Thoracic aorta (tissue), 2 donors: ENCODE data around the gene TNS3. TPM values are rescaled to one million over a fixed set of nuclear protein-coding genes. Genes with fewer than 3 reads are reported as not detected.

Source experiments
- ATAC-seq: fragments of 150-250 bp; one replicate; pipeline ENCODE4 v1.8.0; 2017; ENCODE audit warnings: low read depth; ENCODE audit not compliant: insufficient number of reproducible peaks, low FRiP score
- DNase-seq: peaks from one replicate; pipeline ENCODE4 v3.0.0-alpha.2; 2020; ENCODE audit warnings: low spot score
- H3K27ac ChIP-seq, 2 donors: fragments of 200-600 bp; sonication (generic); 1 replicate in 1 of 2; 2 replicates in 1 of 2; pipeline ENCODE4 v1.5.1; 2016; ENCODE audit warnings: mild to moderate bottlenecking in 2 of 2, moderate library complexity in 2 of 2
- H3K27me3 ChIP-seq: fragments of 200-600 bp; sonication (generic); replicated peaks from 2 replicates; pipeline ENCODE4 v1.6.0; 2016; ENCODE audit warnings: mild to moderate bottlenecking; ENCODE audit not compliant: insufficient read depth
- H3K36me3 ChIP-seq: fragments of 200-600 bp; sonication (generic); one replicate; pipeline ENCODE4 v1.5.1; 2016
- H3K4me1 ChIP-seq, 2 donors: fragments of 200-600 bp; sonication (generic); 1 replicate in 1 of 2; 2 replicates in 1 of 2; pipeline versions ENCODE4 v1.5.1 to v1.6.0; 2016; ENCODE audit warnings: low read depth in 2 of 2, mild to moderate bottlenecking in 1 of 2; ENCODE audit not compliant: control insufficient read depth in 1 of 2
- H3K4me3 ChIP-seq: fragments of 200-600 bp; sonication (generic); 2 replicates; pipeline ENCODE4 v1.5.1; 2016; ENCODE audit warnings: mild to moderate bottlenecking
- H3K9me3 ChIP-seq: fragments of 200-600 bp; sonication (generic); 2 replicates; pipeline ENCODE4 v1.5.1; 2016
- CTCF ChIP-seq: fragments of 200-600 bp; sonication (generic); IDR thresholded peaks from one replicate; pipeline ENCODE4 v1.5.1; 2019; ENCODE audit warnings: antibody characterized with exemption
- total RNA-seq, 2 donors: library from RNA; depleted of rRNA; stranded (reverse); fragments of >200 nt; gene quantifications; one replicate each; pipeline versions ENCODE4 v1.1.0 to v1.2.3, GENCODE V29; 2016

TNS3 gene
- total RNA-seq, 2 donors from 2014 or later: 138 to 151 TPM

DNA sequence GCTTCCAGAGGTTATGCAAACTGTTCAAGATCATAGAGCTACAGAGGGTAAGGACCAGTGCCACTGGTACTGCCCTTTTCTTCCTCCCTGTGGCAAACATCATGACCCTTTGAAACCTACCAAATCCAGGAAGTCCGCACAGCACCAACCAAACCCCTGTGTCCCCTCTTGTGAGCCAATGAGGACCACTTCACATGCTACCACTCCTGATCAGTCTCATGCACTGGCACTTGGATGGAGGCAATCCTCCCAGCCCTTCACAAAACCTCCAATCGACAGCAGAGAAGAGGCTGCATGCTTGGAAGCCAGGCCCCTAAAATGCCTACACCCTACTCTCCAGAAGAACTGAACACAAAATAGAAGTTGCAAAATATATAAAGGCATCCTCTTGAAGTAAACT is 248.0 kb downstream of the TNS3 start:
- Histone ChIP-seq H3K9me3 (no peaks in the 10 kb centered on the region), H3K4me1 (peaks cover 8 to 49% of the 10 kb centered on the region in 2 donors)
- DNase-seq: no peak

GRCh38 chr7:47333554-47333887 is 248.4 kb downstream of the TNS3 start:
- no peak for DNase-seq
- H3K9me3 ChIP-seq: no peaks in the 10 kb centered on the region
- H3K27me3 ChIP-seq: no peaks in the 10 kb centered on the region
- no peak overlapping the region for H3K27ac ChIP-seq
- H3K4me1 ChIP-seq: peaks cover 12 to 53% of the 10 kb centered on the region in 2 donors
- H3K36me3 ChIP-seq: no peaks in the 10 kb centered on the region
- TF ChIP-seq CTCF: no peak
- no peak overlapping the region for H3K4me3 ChIP-seq
- ATAC-seq: no peak

More for the DNA sequence above, 248.0 kb downstream of the TNS3 start:
- ATAC-seq: no peak
- no peak overlapping the region for H3K4me3 ChIP-seq
- no peaks in the 10 kb centered on the region for H3K36me3 ChIP-seq
- H3K27me3 ChIP-seq: no peaks in the 10 kb centered on the region
- TF ChIP-seq CTCF: no peak
- H3K27ac ChIP-seq: no peak overlapping the region

GRCh38 chr7:47332681-47333553 is 249.0 kb downstream of the TNS3 start:
- Histone ChIP-seq H3K27me3 (no peaks in the 10 kb centered on the region), H3K4me1 (peaks cover 16 to 55% of the 10 kb centered on the region in 2 donors), H3K9me3 (no peaks in the 10 kb centered on the region), H3K27ac (no peak overlapping the region), H3K4me3 (no peak overlapping the region), H3K36me3 (no peaks in the 10 kb centered on the region)
- ATAC-seq (no peak), DNase-seq (no peak)
- no peak for TF ChIP-seq CTCF

GRCh38 chr7:47332213-47332612 is 249.7 kb downstream of the TNS3 start:
- Histone ChIP-seq H3K27ac (no peak overlapping the region), H3K4me3 (no peak overlapping the region), H3K4me1 (peaks cover 23 to 57% of the 10 kb centered on the region in 2 donors), H3K27me3 (no peaks in the 10 kb centered on the region), H3K36me3 (no peaks in the 10 kb centered on the region), H3K9me3 (no peaks in the 10 kb centered on the region)
- DNase-seq (no peak), ATAC-seq (no peak)
- no peak for TF ChIP-seq CTCF

- Histone ChIP-seq H3K36me3 (no peaks in the 10 kb centered on the region), H3K4me1 (peaks cover 31 to 64% of the 10 kb centered on the region in 2 donors), H3K27me3 (no peaks in the 10 kb centered on the region), H3K4me3 (no peak overlapping the region), H3K27ac (no peak overlapping the region), H3K9me3 (no peaks in the 10 kb centered on the region)
- ATAC-seq: no peak
- no peak for TF ChIP-seq CTCF
- no peak for DNase-seq
Observed at GRCh38 chr7:47331179-47331565, 250.7 kb downstream of the TNS3 start.
